Coronary artery (tissue), 2 donors: Measurements from ENCODE around the gene SLF1.

Experiments
- DNase-seq: peaks from one replicate; pipeline ENCODE4 v3.0.0-alpha.2; 2017; ENCODE audit warnings: low spot score
- H3K27ac ChIP-seq, 2 donors: fragments of 200-600 bp; sonication (generic); one replicate each; pipeline ENCODE4 v1.5.1; 2016 to 2019
- H3K4me3 ChIP-seq: fragments of 200-600 bp; sonication (generic); 2 replicates; pipeline ENCODE4 v1.5.1; 2016; ENCODE audit warnings: mild to moderate bottlenecking, moderate library complexity
- CTCF ChIP-seq: fragments of 200-600 bp; sonication (generic); IDR thresholded peaks from one replicate; pipeline ENCODE4 v1.5.1; 2019; ENCODE audit warnings: antibody characterized with exemption

The SLF1 gene

GRCh38 chr5:94682814-94683520 lies 64.5 kb downstream of the SLF1 start:
- TF ChIP-seq CTCF: no peak
- Histone ChIP-seq H3K27ac (no peak overlapping the region), H3K4me3 (no peak overlapping the region)
- DNase-seq: no peak

DNA sequence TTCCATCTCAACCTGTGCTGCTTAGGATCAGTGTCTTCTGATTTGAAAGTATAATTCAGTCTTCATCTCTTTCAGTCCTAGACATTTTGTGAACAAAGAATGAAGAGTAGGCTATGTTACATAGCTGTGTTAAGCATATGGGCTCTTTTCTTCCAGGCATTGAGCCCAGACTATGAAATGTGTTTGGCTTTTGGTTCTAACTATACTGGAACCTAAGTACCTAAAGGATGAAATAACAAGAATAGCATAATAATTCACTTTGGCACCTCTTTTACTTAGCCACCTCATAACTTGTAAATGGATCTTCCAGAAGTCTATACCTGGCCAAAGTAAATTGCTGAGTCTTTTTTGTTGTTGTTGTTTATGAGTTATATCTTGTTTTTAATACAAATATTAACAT lies 71.4 kb downstream of the SLF1 start:
- H3K4me3 ChIP-seq: no peak overlapping the region
- DNase-seq: no peak
- no peak for TF ChIP-seq CTCF
- no peak overlapping the region for H3K27ac ChIP-seq

- no peak for TF ChIP-seq CTCF
- Histone ChIP-seq H3K4me3 (no peak overlapping the region), H3K27ac (no peak overlapping the region)
- no peak for DNase-seq
These were observed 72.3 kb downstream of the SLF1 start for GRCh38 chr5:94690778-94691177.

DNA sequence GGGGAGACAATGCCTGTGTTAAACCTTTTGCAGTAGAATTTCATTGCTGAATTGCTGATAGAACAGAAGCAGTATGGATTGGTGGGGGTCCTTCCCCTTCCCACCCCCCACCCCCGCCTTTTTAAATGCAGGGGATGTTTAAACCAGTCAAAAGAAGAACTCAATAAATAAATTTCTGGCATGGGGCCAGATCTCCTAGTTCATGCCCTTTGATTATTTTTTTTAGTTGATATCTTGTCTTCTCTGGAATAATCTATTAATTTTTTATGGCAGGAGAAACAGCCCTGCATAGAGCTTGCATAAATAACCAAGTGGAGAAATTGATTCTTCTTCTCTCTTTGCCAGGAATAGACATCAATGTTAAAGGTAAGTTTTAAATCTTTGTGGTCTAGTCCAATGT lies 72.8 kb downstream of the SLF1 start:
- Histone ChIP-seq H3K27ac (no peak overlapping the region), H3K4me3 (no peak overlapping the region)
- no peak for DNase-seq
- TF ChIP-seq CTCF: no peak

- DNase-seq: no peak
- Histone ChIP-seq H3K4me3 (no peak overlapping the region), H3K27ac (no peak overlapping the region)
- no peak for TF ChIP-seq CTCF
These were observed 73.5 kb downstream of the SLF1 start for GRCh38 chr5:94691949-94692348.

- TF ChIP-seq CTCF: no peak
- DNase-seq: no peak
- Histone ChIP-seq H3K4me3 (no peak overlapping the region), H3K27ac (no peak overlapping the region)
These were observed 74.1 kb downstream of the SLF1 start for GRCh38 chr5:94692581-94692980.

- DNase-seq: no peak
- H3K27ac ChIP-seq: no peak overlapping the region
- no peak overlapping the region for H3K4me3 ChIP-seq
- TF ChIP-seq CTCF: no peak
These were observed 74.8 kb downstream of the SLF1 start for GRCh38 chr5:94693043-94693822.
